OCI-LY3 (cell line): ENCODE data around the gene IMPACT.

Experiments
- CTCF ChIP-seq: fragments of 200-600, 300-600 bp; sonication (generic); IDR thresholded peaks from 2 replicates; pipeline ENCODE4 v1.5.1; 2014; ENCODE audit warnings: antibody characterized with exemption, low read length, low read depth
- EZH2phosphoT487 ChIP-seq: fragments of 200-600 bp; shearing (Covaris generic); IDR thresholded peaks from 2 replicates; pipeline ENCODE4 v1.6.1; 2018; ENCODE audit warnings: antibody characterized with exemption, mixed run types, low read depth

- TF ChIP-seq CTCF = no peak
- TF ChIP-seq EZH2phosphoT487 = no peak
Measured at GRCh38 chr18:24397131-24397693, 29.3 kb upstream of the IMPACT start.
